IMR-90 (cell line): ENCODE measurements around the gene PLD4. TPM values are rescaled to one million over a fixed set of nuclear protein-coding genes. Genes with fewer than 3 reads are reported as not detected.

Source experiments
- ATAC-seq: fragments of 200-7000 bp; cut with Tn5 transposase; 2 replicates; pipeline ENCODE4 v1.9.1; 2020; ENCODE audit warnings: low read depth, mild to moderate bottlenecking, moderate library complexity
- BruUV-seq: library from RNA; stranded (reverse); fragments of 400-500 nt; replicated peaks from 2 replicates; lab custom pipeline; 2021; lab: Mats Ljungman, UMichigan
- CTCF ChIA-PET: fragments of 300-600 bp; formaldehyde crosslinking; extraction: SDS; loops from one replicate; lab custom pipeline; 2021; ENCODE audit warnings: antibody characterized with exemption; lab: Yijun Ruan, JAX
- POLR2A ChIA-PET: fragments of 300-600 bp; sonication (Branson Sonifier 250); formaldehyde crosslinking; loops from one replicate; lab custom pipeline; 2022; ENCODE audit warnings: antibody characterized with exemption; ENCODE audit not compliant: unreplicated experiment; lab: Charles Lee
- DNase-seq: peaks from one replicate; pipeline ENCODE4 v3.0.0; 2013
- H2AFZ ChIP-seq: replicated peaks from 2 replicates; pipeline ENCODE3; 2013; ENCODE audit warnings: low read length, mild to moderate bottlenecking; ENCODE audit not compliant: poor library complexity
- H2AK5ac ChIP-seq: 2 replicates; pipeline ENCODE4 v1.6.1; 2013; ENCODE audit warnings: low read depth, low read length, inconsistent platforms
- H2AK9ac ChIP-seq: replicated peaks from 2 replicates; pipeline ENCODE3; 2013; ENCODE audit warnings: mild to moderate bottlenecking, low read depth, low read length, moderate library complexity; ENCODE audit not compliant: poor library complexity
- H2BK120ac ChIP-seq: 2 replicates; pipeline ENCODE4 v1.6.1; 2013; ENCODE audit warnings: low read depth, low read length, inconsistent platforms
- H2BK15ac ChIP-seq: 3 replicates; pipeline ENCODE4 v1.6.1; 2013; ENCODE audit warnings: low read depth, low read length, inconsistent platforms
- H2BK20ac ChIP-seq: 2 replicates; pipeline ENCODE4 v1.6.1; 2013; ENCODE audit warnings: low read depth, mild to moderate bottlenecking, inconsistent platforms, low read length, moderate library complexity
- H2BK5ac ChIP-seq: 2 replicates; pipeline ENCODE4 v1.6.1; 2013; ENCODE audit warnings: mild to moderate bottlenecking, low read depth, low read length, inconsistent platforms; ENCODE audit not compliant: poor library complexity, severe bottlenecking
- H3K14ac ChIP-seq: replicated peaks from 2 replicates; pipeline ENCODE4 v1.6.1; 2013; ENCODE audit warnings: low read depth, low read length, inconsistent platforms
- H3K18ac ChIP-seq: 2 replicates; pipeline ENCODE4 v1.6.1; 2013; ENCODE audit warnings: low read depth, low read length, control low read depth
- H3K23ac ChIP-seq: 2 replicates; pipeline ENCODE4 v1.6.1; 2013; ENCODE audit warnings: low read depth, low read length, inconsistent platforms
- H3K27ac ChIP-seq: 2 replicates; pipeline ENCODE4 v1.5.1; 2013; ENCODE audit warnings: mild to moderate bottlenecking, control low read depth, low read length; ENCODE audit not compliant: insufficient read depth
- H3K27me3 ChIP-seq: 2 replicates; pipeline ENCODE4 v1.6.1; 2013; ENCODE audit warnings: low read length; ENCODE audit not compliant: control insufficient read depth, insufficient read depth
- H3K36me3 ChIP-seq: 2 replicates; pipeline ENCODE4 v1.6.1; 2013; ENCODE audit warnings: low read length, mixed read lengths; ENCODE audit not compliant: control insufficient read depth, insufficient read depth
- H3K4ac ChIP-seq: 2 replicates; pipeline ENCODE4 v1.6.1; 2013; ENCODE audit warnings: low read depth, low read length, inconsistent platforms
- H3K4me1 ChIP-seq: 2 replicates; pipeline ENCODE4 v1.6.1; 2013; ENCODE audit warnings: low read length, mixed read lengths; ENCODE audit not compliant: control insufficient read depth, insufficient read depth
- H3K4me2 ChIP-seq: 2 replicates; pipeline ENCODE4 v1.6.1; 2013; ENCODE audit warnings: low read depth, mild to moderate bottlenecking, control low read depth, low read length, moderate library complexity
- H3K4me3 ChIP-seq: 2 replicates; pipeline ENCODE4 v1.5.1; 2013; ENCODE audit warnings: low read depth, mild to moderate bottlenecking, control low read depth, low read length, moderate library complexity; ENCODE audit not compliant: insufficient read depth
- H3K56ac ChIP-seq: 2 replicates; pipeline ENCODE4 v1.6.1; 2013; ENCODE audit warnings: low read length, inconsistent platforms; ENCODE audit not compliant: insufficient read depth; ENCODE audit errors: extremely low read depth
- H3K79me1 ChIP-seq, 2 experiments: 2 replicates each; pipeline ENCODE4 v1.6.1; 2013; ENCODE audit warnings: low read length in 2 of 2, inconsistent platforms in 1 of 2, low read depth in 1 of 2
- H3K9ac ChIP-seq: 2 replicates; pipeline ENCODE4 v1.6.1; 2013; ENCODE audit warnings: low read depth, low read length, control low read depth
- H3K9me1 ChIP-seq: 2 replicates; pipeline ENCODE4 v1.6.1; 2013; ENCODE audit warnings: low read length, inconsistent platforms; ENCODE audit not compliant: insufficient read depth
- H3K9me3 ChIP-seq: 2 replicates; pipeline ENCODE4 v1.6.1; 2013; ENCODE audit warnings: low read length; ENCODE audit not compliant: control insufficient read depth, insufficient read depth
- H4K20me1 ChIP-seq: 2 replicates; pipeline ENCODE4 v1.6.1; 2013; ENCODE audit warnings: low read length, inconsistent platforms; ENCODE audit not compliant: insufficient read depth
- H4K5ac ChIP-seq: 2 replicates; pipeline ENCODE4 v1.6.1; 2013; ENCODE audit warnings: mild to moderate bottlenecking, low read depth, low read length, control low read depth
- H4K8ac ChIP-seq, 2 experiments: 2 replicates each; pipeline ENCODE4 v1.6.1; 2013; ENCODE audit warnings: low read depth in 2 of 2, low read length in 2 of 2, control low read depth in 1 of 2, inconsistent platforms in 1 of 2
- H4K91ac ChIP-seq: 2 replicates; pipeline ENCODE4 v1.6.1; 2013; ENCODE audit warnings: low read depth, low read length, inconsistent platforms; ENCODE audit not compliant: insufficient read depth
- ELK1 ChIP-seq: fragments of 150-350 bp; IDR thresholded peaks from 2 replicates; pipeline ENCODE4 v1.6.1; 2016; ENCODE audit warnings: low read depth, mild to moderate bottlenecking, low read length, moderate library complexity, borderline replicate concordance
- FOS ChIP-seq: fragments of 150-350 bp; IDR thresholded peaks from 2 replicates; pipeline ENCODE4 v1.6.1; 2016; ENCODE audit warnings: low read depth, low read length
- MAFK ChIP-seq: IDR thresholded peaks from 2 replicates; pipeline ENCODE4 v1.6.1; 2012; ENCODE audit warnings: low read depth, low read length, improper control_type of control experiment
- POLR2A ChIP-seq: IDR thresholded peaks from 2 replicates; pipeline ENCODE4 v1.6.1; 2012; ENCODE audit warnings: mild to moderate bottlenecking, low read depth, low read length
- WGBS, 2 experiments: methylation state at CpG; one replicate each; pipeline versions ENCODE4 v1.1.5 to v1.1.7; 2013; ENCODE audit warnings: missing lambda C conversion rate in 2 of 2; ENCODE audit not compliant: insufficient read length in 1 of 2; ENCODE audit errors: extremely low coverage in 2 of 2; 5-methylcytosine and 5-hydroxymethylcytosine counted together
- dilution Hi-C: fragments of 300-500 bp; cut with HindIII; formaldehyde crosslinking; loops from one replicate; pipeline ENCODE4 v1.14.3; 2018; ENCODE audit warnings: low sequenced_read_pairs; ENCODE audit not compliant: unreplicated experiment
- in situ Hi-C: fragments of 300-500 bp; cut with MboI; formaldehyde crosslinking; loops from 3 replicates; pipeline ENCODE4 v1.14.3; 2019; ENCODE audit warnings: low sequenced_read_pairs, inconsistent platforms, mixed read lengths
- intact Hi-C: fragments of 100-400 bp; cut with micrococcal nuclease; formaldehyde crosslinking; loops from 2 replicates; pipeline ENCODE4 v1.10.0; 2022
- polyA plus RNA-seq, 3 experiments: library from polyadenylated mRNA; depleted of rRNA; stranded (reverse); fragments of >200 nt; gene quantifications; 2 replicates each; pipeline ENCODE4 v1.2.3, GENCODE V29; 2012; ENCODE audit warnings: low replicate concordance in 1 of 3
- total RNA-seq: library from RNA; depleted of rRNA; stranded (reverse); fragments of >200 nt; gene quantifications from 2 replicates; pipeline ENCODE4 v1.2.3, GENCODE V29; 2012

Gene PLD4
- total and polyA plus RNA-seq, 2 of the 4 experiments (the other 2 are of a cell fraction) = 0.05 TPM; not detected in 1

DNA sequence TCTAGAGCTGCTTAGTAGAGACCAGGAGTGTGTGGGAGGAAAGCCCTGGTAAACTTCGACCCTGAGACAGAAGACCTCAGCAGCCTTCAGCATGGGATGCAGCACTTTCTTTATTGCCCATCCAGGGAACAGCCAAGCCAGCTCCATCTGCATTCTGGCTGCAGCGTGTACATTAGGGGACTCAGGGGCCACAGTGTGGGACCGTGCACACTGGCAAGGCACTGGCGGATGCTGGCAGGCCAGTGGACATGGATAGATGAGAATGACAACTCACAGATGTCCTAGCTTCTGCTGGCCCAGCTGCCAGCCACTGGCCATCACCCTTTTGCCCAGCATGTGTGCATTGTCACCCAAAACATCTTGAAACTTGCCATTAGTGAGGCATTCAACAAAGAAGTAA lies 12.5 kb downstream of the PLD4 start:
- Histone ChIP-seq H4K20me1 (no peaks in the 10 kb centered on the region), H3K56ac (no peak overlapping the region), H4K5ac (no peak overlapping the region), H2BK120ac (no peak overlapping the region), H3K4me1 (peaks cover 2% of the 10 kb centered on the region; the same call in 1 of the 2 replicates), H2AK9ac (no peak overlapping the region), H3K9ac (no peak overlapping the region), H3K9me3 (no peaks in the 10 kb centered on the region), H2BK15ac (no peak overlapping the region), H3K14ac (no peak overlapping the region), H2BK20ac (no peak overlapping the region), H3K79me1 (no peaks in the 10 kb centered on the region), H4K91ac (no peak overlapping the region), H2AK5ac (no peak overlapping the region), H3K4ac (no peak overlapping the region), H2BK5ac (no peak overlapping the region), H3K27ac (no peak overlapping the region), H3K36me3 (no peaks in the 10 kb centered on the region), H3K9me1 (no peaks in the 10 kb centered on the region), H3K4me3 (no peak overlapping the region), H3K4me2 (no peak overlapping the region), H2AFZ (no peak overlapping the region), H3K23ac (no peak overlapping the region), H4K8ac (no peak overlapping the region), H3K18ac (no peak overlapping the region), H3K27me3 (peaks cover 50% of the 10 kb centered on the region)
- TF ChIP-seq POLR2A = no peak
- no peak for TF ChIP-seq FOS
- TF ChIP-seq ELK1 = no peak
- no peak for TF ChIP-seq MAFK
- intact Hi-C loops (no loop called here), in situ Hi-C loops (loop anchor here (5.0 kb wide), 1 partner anchor 35 kb away; no protein-coding TSS in a partner anchor), dilution Hi-C loops (loop anchor here (10.0 kb wide), 1 partner anchor 118 kb away; no protein-coding TSS in a partner anchor)
- WGBS, 2 experiments = no CpG with 5 or more reads among the region's 4 CpGs
- DNase-seq (no peak), ATAC-seq (no peak)
- no TSS peak for BruUV-seq
- ChIA-PET POLR2A (interaction anchor here (0.5 kb wide), 1 partner anchor 116 kb away, joined by 7 read pairs; no protein-coding TSS in a partner anchor), CTCF (interaction anchor here (1.2 kb wide), 1 partner anchor 108 kb away, joined by 3 read pairs; no protein-coding TSS in a partner anchor)
